Nephron (organoid): ENCODE results near the gene RFX6.

Source experiments
- H3K27ac Mint-ChIP-seq, 3 experiments: 2 replicates each; pipeline ENCODE4 v1.8.0; 2020; ENCODE audit warnings: mixed read lengths in 3 of 3, mild to moderate bottlenecking in 2 of 3, moderate library complexity in 1 of 3
- H3K27me3 Mint-ChIP-seq: 2 replicates; pipeline ENCODE4 v1.8.0; 2021; ENCODE audit warnings: low read depth, mild to moderate bottlenecking, moderate library complexity, mixed read lengths
- H3K36me3 Mint-ChIP-seq: 2 replicates; pipeline ENCODE4 v1.8.0; 2020; ENCODE audit warnings: low read depth, mixed read lengths
- H3K4me1 Mint-ChIP-seq: 2 replicates; pipeline ENCODE4 v1.8.0; 2020; ENCODE audit warnings: mixed read lengths
- H3K4me3 Mint-ChIP-seq, 3 experiments: 2 replicates each; pipeline ENCODE4 v1.8.0; 2020; ENCODE audit warnings: mild to moderate bottlenecking in 3 of 3, mixed read lengths in 3 of 3, moderate library complexity in 2 of 3
- H3K9me3 Mint-ChIP-seq: 2 replicates; pipeline ENCODE4 v1.8.0; 2020; ENCODE audit warnings: mixed read lengths
- CTCF ChIP-seq, 3 experiments: fragments of 200-600 bp; sonication (generic); IDR thresholded peaks; one replicate each; pipeline ENCODE4 v1.5.0; 2021; ENCODE audit warnings: antibody characterized with exemption in 3 of 3; ENCODE audit not compliant: unreplicated experiment in 3 of 3

The RFX6 gene

DNA sequence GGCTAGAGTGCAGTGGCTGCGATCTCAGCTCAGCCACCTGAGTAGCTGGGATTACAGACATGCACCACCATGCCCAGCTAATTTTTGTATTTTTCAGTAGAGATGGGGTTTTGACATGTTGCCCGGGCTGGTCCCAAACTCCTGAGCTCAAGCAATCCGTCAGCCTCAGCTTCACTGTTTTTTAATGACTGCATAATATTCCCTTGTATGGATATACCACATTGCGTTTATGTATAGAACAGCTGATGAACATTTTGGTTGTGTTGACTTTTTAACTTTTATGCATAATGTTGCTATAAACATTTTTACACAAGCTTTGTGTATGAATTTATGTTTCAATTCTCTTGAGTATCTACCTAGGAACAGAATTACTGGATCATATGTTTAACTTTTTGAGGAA is 4.3 kb upstream of the RFX6 start:
- Mint-ChIP-seq H3K4me1 (peaks cover 14% of the 10 kb centered on the region), H3K27me3 (peaks cover 52% of the 10 kb centered on the region), H3K4me3 (no peak overlapping the region), H3K36me3 (no peaks in the 10 kb centered on the region), H3K27ac (no peak overlapping the region), H3K9me3 (peaks cover 3% of the 10 kb centered on the region)
- no peak for TF ChIP-seq CTCF (IDR thresholded peaks at IDR 0.05; ENCODE audit: unreplicated experiment in 3 of 3)

DNA sequence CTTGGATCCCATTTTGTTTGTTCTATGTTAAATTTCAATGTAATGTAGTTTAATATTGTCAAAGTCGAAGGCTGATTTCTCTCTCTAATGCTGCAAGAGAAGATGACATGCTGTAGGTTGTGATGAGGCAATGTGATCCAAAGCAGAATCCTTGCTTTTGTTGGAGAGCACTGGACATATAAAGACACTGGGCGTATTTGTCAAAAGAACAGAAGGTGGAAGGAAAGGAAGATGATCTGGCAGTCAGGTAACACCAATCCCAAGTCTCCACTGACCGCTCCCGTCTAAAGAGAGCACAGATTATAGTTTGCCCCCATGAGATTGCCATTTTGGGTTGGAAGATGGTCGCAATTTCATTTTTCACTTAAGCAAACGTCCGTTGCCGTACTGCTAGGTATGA is 935 bp upstream of the RFX6 start:
- Mint-ChIP-seq H3K4me1 (peaks cover 15% of the 10 kb centered on the region), H3K27ac (no peak overlapping the region), H3K4me3 (peak overlapping the region; percentile 52 to 86 (median 85)), H3K36me3 (no peaks in the 10 kb centered on the region), H3K9me3 (peaks cover 3% of the 10 kb centered on the region), H3K27me3 (peaks cover 76% of the 10 kb centered on the region)
- TF ChIP-seq CTCF (IDR thresholded peaks at IDR 0.05; ENCODE audit: unreplicated experiment in 3 of 3), result no peak

GRCh38 chr6:116877743-116878142 is 701 bp downstream of the RFX6 start:
- H3K4me3 Mint-ChIP-seq, result peak overlapping the region; percentile 55 to 65 (median 58)
- no peaks in the 10 kb centered on the region for H3K36me3 Mint-ChIP-seq
- H3K27me3 Mint-ChIP-seq, result peaks cover 76% of the 10 kb centered on the region
- H3K27ac Mint-ChIP-seq, result no peak overlapping the region
- no peak for TF ChIP-seq CTCF (IDR thresholded peaks at IDR 0.05; ENCODE audit: unreplicated experiment in 3 of 3)
- no peaks in the 10 kb centered on the region for H3K9me3 Mint-ChIP-seq
- peaks cover 15% of the 10 kb centered on the region for H3K4me1 Mint-ChIP-seq

DNA sequence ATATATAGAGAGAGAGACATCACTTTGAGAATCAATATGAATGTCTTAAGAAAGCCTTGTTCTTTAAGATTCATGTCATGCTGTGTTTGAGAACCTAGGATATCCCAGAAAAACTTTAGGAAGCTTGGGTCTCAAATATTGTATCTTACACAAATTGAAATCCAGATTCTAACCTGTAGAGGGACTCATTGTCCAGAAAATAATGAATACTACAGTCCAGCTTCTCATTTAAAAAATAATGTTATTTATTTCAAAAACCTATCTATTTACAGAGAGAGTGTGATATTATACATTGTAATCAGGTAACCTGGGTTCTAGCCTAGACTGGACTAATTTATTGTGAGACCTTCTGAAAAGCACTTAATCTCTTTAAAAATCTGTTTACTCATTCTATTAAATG is 4.2 kb downstream of the RFX6 start:
- H3K27me3 Mint-ChIP-seq, result peaks cover 50% of the 10 kb centered on the region
- no peaks in the 10 kb centered on the region for H3K9me3 Mint-ChIP-seq
- no peak overlapping the region for H3K4me3 Mint-ChIP-seq
- no peaks in the 10 kb centered on the region for H3K36me3 Mint-ChIP-seq
- peak; percentile 26 to 54 (median 27) for TF ChIP-seq CTCF (IDR thresholded peaks at IDR 0.05; ENCODE audit: unreplicated experiment in 3 of 3)
- H3K27ac Mint-ChIP-seq, result no peak overlapping the region
- H3K4me1 Mint-ChIP-seq, result peaks cover 11% of the 10 kb centered on the region

DNA sequence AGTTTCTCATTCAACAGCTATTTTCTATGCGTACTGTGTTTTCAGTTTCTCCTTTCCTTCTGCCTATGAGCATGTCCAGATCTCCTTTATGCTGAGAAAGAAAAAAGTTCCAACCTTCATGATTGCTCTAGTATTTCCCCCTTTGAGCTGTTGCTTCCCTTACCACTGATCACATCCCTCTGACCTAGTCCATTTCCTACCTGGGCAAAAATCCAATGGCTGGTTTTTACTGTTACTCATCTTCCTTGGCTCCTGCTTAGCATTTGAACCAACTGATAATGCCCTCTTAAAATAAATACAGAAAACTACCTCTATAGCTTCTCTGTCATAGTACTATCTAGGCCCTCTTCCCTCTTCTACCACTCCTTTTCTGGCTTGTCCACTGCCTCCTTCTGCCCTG is 6.0 kb downstream of the RFX6 start:
- no peaks in the 10 kb centered on the region for H3K9me3 Mint-ChIP-seq
- TF ChIP-seq CTCF (IDR thresholded peaks at IDR 0.05; ENCODE audit: unreplicated experiment in 3 of 3), result no peak

DNA sequence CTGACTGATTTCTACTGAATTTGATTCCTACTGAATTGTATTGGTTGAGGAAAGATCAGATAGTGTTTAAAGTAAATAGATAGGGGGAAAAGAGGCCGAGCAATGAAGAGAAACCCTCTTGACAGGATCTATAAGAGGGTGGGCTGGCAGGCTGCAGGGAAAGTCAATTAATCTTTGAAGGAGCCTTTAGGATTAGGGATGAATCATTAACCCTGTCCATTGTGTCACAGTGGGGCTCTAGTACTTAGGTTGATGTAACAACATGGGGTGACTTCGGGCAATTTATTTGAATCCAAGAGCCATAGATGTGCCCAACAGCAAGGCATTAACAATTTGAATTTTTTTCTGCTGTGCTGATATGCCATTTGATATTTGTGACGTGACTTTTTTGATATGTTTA is 7.5 kb downstream of the RFX6 start:
- no peaks in the 10 kb centered on the region for H3K4me1 Mint-ChIP-seq
- H3K36me3 Mint-ChIP-seq, result no peaks in the 10 kb centered on the region
- H3K4me3 Mint-ChIP-seq, result no peak overlapping the region
- H3K27me3 Mint-ChIP-seq, result peaks cover 36% of the 10 kb centered on the region
- H3K27ac Mint-ChIP-seq, result no peak overlapping the region
- TF ChIP-seq CTCF (IDR thresholded peaks at IDR 0.05; ENCODE audit: unreplicated experiment in 3 of 3), result no peak
- no peaks in the 10 kb centered on the region for H3K9me3 Mint-ChIP-seq

More for the DNA sequence above, 6.0 kb downstream of the RFX6 start:
- Mint-ChIP-seq H3K27me3 (peaks cover 37% of the 10 kb centered on the region), H3K27ac (no peak overlapping the region), H3K36me3 (no peaks in the 10 kb centered on the region), H3K4me3 (no peak overlapping the region), H3K4me1 (no peaks in the 10 kb centered on the region)
